Sigmoid colon (tissue), 4 donors: Measurements from ENCODE around the gene APOC3.

ENCODE experiments used
- POLR2A ChIP-seq, 2 donors: fragments of 450-650 bp; IDR thresholded peaks; one replicate each; pipeline ENCODE4 v1.6.1; 2016; ENCODE audit warnings: antibody characterized with exemption in 2 of 2, mild to moderate bottlenecking in 2 of 2, moderate library complexity in 2 of 2
- POLR2AphosphoS5 ChIP-seq, 4 donors: sonication (generic); formaldehyde crosslinking; IDR thresholded peaks; one replicate each; pipeline ENCODE4 v1.6.1; 2017; ENCODE audit warnings: antibody characterized with exemption in 4 of 4
- TF ChIP-seq, protein P1 (sequence below), 4 experiments: fragments of 450-650 bp in 3 of 4; fragments of 200-600 bp in 1 of 4; IDR thresholded peaks; one replicate each; pipeline ENCODE4 v1.5.1; 2016 to 2019; ENCODE audit warnings: antibody characterized with exemption in 4 of 4, mild to moderate bottlenecking in 3 of 4, moderate library complexity in 2 of 4

DNA sequence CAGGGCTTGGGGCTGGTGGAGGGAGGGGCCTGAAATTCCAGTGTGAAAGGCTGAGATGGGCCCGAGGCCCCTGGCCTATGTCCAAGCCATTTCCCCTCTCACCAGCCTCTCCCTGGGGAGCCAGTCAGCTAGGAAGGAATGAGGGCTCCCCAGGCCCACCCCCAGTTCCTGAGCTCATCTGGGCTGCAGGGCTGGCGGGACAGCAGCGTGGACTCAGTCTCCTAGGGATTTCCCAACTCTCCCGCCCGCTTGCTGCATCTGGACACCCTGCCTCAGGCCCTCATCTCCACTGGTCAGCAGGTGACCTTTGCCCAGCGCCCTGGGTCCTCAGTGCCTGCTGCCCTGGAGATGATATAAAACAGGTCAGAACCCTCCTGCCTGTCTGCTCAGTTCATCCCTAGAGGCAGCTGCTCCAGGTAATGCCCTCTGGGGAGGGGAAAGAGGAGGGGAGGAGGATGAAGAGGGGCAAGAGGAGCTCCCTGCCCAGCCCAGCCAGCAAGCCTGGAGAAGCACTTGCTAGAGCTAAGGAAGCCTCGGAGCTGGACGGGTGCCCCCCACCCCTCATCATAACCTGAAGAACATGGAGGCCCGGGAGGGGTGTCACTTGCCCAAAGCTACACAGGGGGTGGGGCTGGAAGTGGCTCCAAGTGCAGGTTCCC is at the start of gene APOC3:
- TF ChIP-seq, protein P1, sequence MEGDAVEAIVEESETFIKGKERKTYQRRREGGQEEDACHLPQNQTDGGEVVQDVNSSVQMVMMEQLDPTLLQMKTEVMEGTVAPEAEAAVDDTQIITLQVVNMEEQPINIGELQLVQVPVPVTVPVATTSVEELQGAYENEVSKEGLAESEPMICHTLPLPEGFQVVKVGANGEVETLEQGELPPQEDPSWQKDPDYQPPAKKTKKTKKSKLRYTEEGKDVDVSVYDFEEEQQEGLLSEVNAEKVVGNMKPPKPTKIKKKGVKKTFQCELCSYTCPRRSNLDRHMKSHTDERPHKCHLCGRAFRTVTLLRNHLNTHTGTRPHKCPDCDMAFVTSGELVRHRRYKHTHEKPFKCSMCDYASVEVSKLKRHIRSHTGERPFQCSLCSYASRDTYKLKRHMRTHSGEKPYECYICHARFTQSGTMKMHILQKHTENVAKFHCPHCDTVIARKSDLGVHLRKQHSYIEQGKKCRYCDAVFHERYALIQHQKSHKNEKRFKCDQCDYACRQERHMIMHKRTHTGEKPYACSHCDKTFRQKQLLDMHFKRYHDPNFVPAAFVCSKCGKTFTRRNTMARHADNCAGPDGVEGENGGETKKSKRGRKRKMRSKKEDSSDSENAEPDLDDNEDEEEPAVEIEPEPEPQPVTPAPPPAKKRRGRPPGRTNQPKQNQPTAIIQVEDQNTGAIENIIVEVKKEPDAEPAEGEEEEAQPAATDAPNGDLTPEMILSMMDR (IDR thresholded peaks at IDR 0.05), result no peak
- no peak for TF ChIP-seq POLR2A (IDR thresholded peaks at IDR 0.05)
- TF ChIP-seq POLR2AphosphoS5 (IDR thresholded peaks at IDR 0.05), result no peak
